Cardiac muscle cell (in vitro differentiated cells and primary cell): Measurements from ENCODE around the gene DLD. TPM values are rescaled to one million over a fixed set of nuclear protein-coding genes. Genes with fewer than 3 reads are reported as not detected.
"Not testable (repeated sequence)": the region's sequence is repeated elsewhere in the genome, so short reads cannot be mapped to it uniquely, and the experiment has no call there.

Source experiments
- DNase-seq, 2 donors: peaks; one replicate each; pipeline versions ENCODE4 v3.0.0 to v3.0.0-alpha.2; 2010 to 2017; ENCODE audit warnings: low read depth in 1 of 2, low spot score in 1 of 2
- H3K27ac ChIP-seq: fragments of 200-600 bp; sonication (generic); 2 replicates; pipeline ENCODE4 v1.5.1; 2016
- H3K27me3 ChIP-seq: fragments of 200-600 bp; sonication (generic); 2 replicates; pipeline ENCODE4 v1.6.0; 2016; ENCODE audit warnings: control low read depth
- H3K36me3 ChIP-seq: fragments of 200-600 bp; sonication (generic); 2 replicates; pipeline ENCODE4 v1.5.1; 2016; ENCODE audit warnings: control low read depth
- H3K4me1 ChIP-seq: fragments of 200-600 bp; sonication (generic); 2 replicates; pipeline ENCODE4 v1.8.1; 2017; ENCODE audit warnings: low read depth, mild to moderate bottlenecking, mixed run types
- H3K4me3 ChIP-seq: fragments of 200-600 bp; sonication (generic); 2 replicates; pipeline ENCODE4 v1.5.1; 2016; ENCODE audit warnings: mild to moderate bottlenecking
- H3K9me3 ChIP-seq: fragments of 200-600 bp; sonication (generic); 2 replicates; pipeline ENCODE4 v1.5.1; 2017; ENCODE audit warnings: low read depth, mild to moderate bottlenecking, control low read depth
- CTCF ChIP-seq: IDR thresholded peaks from 2 replicates; pipeline ENCODE4 v1.5.1; 2012; ENCODE audit warnings: low read depth, mild to moderate bottlenecking, low read length
- polyA plus RNA-seq: library from polyadenylated mRNA; unstranded; fragments of >200 nt; fragmentation: Nextera tagmentation; extraction: Ambion mirVana; gene quantifications from 2 replicates; pipeline ENCODE4 v1.2.1, GENCODE V29; 2016
- total RNA-seq: library from RNA; depleted of rRNA; stranded (reverse); fragments of >200 nt; gene quantifications from 2 replicates; pipeline ENCODE4 v1.2.3, GENCODE V29; 2016

Gene DLD
- total RNA-seq (112 and 250 TPM in 2 replicates), polyA plus RNA-seq (175 and 199 TPM in 2 replicates)

- Histone ChIP-seq H3K36me3 (peaks cover 9% of the 10 kb centered on the region), H3K4me3 (peak within 1 kb of the TSS; percentile 70), H3K27ac (peak within 1 kb of the TSS; percentile 99), H3K9me3 (no peaks in the 10 kb centered on the region), H3K4me1 (peaks cover 12% of the 10 kb centered on the region), H3K27me3 (peaks cover 3% of the 10 kb centered on the region)
- peak; percentile 94 to 95 for DNase-seq
- no peak for TF ChIP-seq CTCF
Observed at GRCh38 chr7:107890962-107891635, at the start of gene DLD. DLD (plus strand) TSS chr7:107891183; CDS start chr7:107891251, 68 bp downstream.

- TF ChIP-seq CTCF = no peak
- Histone ChIP-seq H3K4me3 (no peak overlapping the region), H3K36me3 (no peaks in the 10 kb centered on the region), H3K4me1 (peaks cover 2% of the 10 kb centered on the region), H3K27me3 (no peaks in the 10 kb centered on the region), H3K9me3 (no peaks in the 10 kb centered on the region), H3K27ac (no peak overlapping the region)
- no peak for DNase-seq
Observed at GRCh38 chr7:107842213-107842612, 48.8 kb upstream of the DLD start.

GRCh38 chr7:107843184-107843583, 47.8 kb upstream of the DLD start:
- Histone ChIP-seq H3K9me3 (no peaks in the 10 kb centered on the region), H3K4me3 (no peak overlapping the region), H3K27me3 (no peaks in the 10 kb centered on the region), H3K36me3 (no peaks in the 10 kb centered on the region), H3K4me1 (peaks cover 2% of the 10 kb centered on the region), H3K27ac (no peak overlapping the region)
- no peak for TF ChIP-seq CTCF
- DNase-seq = no peak

GRCh38 chr7:107846324-107846723, 44.7 kb upstream of the DLD start:
- no peak for DNase-seq
- Histone ChIP-seq H3K27me3 (no peaks in the 10 kb centered on the region), H3K27ac (no peak overlapping the region), H3K36me3 (no peaks in the 10 kb centered on the region), H3K4me1 (peaks cover 2% of the 10 kb centered on the region), H3K9me3 (no peaks in the 10 kb centered on the region), H3K4me3 (no peak overlapping the region)
- no peak for TF ChIP-seq CTCF

GRCh38 chr7:107847168-107847835, 43.7 kb upstream of the DLD start:
- no peaks in the 10 kb centered on the region for H3K27me3 ChIP-seq
- no peak for DNase-seq
- no peak overlapping the region for H3K27ac ChIP-seq
- no peaks in the 10 kb centered on the region for H3K9me3 ChIP-seq
- no peak for TF ChIP-seq CTCF
- no peaks in the 10 kb centered on the region for H3K36me3 ChIP-seq
- H3K4me3 ChIP-seq = no peak overlapping the region
- H3K4me1 ChIP-seq = peaks cover 2% of the 10 kb centered on the region

GRCh38 chr7:107847836-107848175, 43.2 kb upstream of the DLD start:
- not testable (repeated sequence) for H3K9me3 ChIP-seq, H3K27ac ChIP-seq, H3K36me3 ChIP-seq, H3K4me3 ChIP-seq, H3K4me1 ChIP-seq, DNase-seq, H3K27me3 ChIP-seq

- not testable (repeated sequence) for H3K9me3 ChIP-seq, DNase-seq, H3K27ac ChIP-seq
Observed at GRCh38 chr7:107848211-107848610, 42.8 kb upstream of the DLD start.

More at GRCh38 chr7:107848211-107848610, 42.8 kb upstream of the DLD start:
- not testable (repeated sequence) for H3K27me3 ChIP-seq, H3K4me3 ChIP-seq, H3K36me3 ChIP-seq, H3K4me1 ChIP-seq
